GM21619 (cell line): ENCODE results near the gene ARMC8.

Experiments
- ATAC-seq: cut with Tn5 transposase; IDR thresholded peaks from one replicate; pipeline ENCODE4 v1.9.1; 2021; ENCODE audit not compliant: unreplicated experiment

Gene ARMC8

DNA sequence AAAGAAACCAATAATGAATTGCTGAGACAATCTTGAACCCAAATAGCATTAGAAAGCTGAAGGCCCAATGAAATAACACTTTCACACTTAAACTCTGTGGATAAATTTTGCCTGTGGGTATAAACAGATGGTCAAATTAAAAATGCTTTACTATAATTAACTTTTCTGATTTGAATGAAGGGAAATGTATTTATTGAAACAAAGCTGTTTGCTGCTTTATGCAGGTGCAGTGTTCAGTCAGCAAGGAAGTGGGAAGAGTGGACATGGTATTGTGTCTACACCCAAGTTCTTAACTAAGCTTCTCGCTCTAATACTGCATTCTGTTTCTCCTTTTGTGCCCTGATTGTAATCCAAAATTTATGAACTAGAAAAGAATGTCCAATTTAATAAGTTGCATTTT is 110.8 kb downstream of the ARMC8 start:
- no peak for ATAC-seq

DNA sequence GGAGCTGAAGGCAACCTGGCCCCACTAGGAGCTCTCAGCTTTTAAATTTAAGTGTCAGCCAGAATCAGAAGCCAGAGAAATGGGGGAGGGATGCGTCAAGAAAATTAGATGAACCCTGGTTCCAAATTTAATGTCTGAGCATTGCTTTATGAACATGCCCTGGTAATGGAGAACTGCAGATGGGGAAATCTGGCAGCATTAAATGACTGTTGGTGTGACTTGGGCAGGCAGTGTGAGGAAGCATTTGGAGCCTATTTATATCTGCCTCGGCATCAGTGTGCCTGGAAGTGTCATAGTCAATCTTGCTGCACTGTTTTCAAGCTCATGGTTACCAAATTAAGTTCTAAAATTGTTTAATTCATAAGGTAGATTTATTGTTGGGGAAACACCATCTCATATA is 113.5 kb downstream of the ARMC8 start:
- ATAC-seq: no peak

DNA sequence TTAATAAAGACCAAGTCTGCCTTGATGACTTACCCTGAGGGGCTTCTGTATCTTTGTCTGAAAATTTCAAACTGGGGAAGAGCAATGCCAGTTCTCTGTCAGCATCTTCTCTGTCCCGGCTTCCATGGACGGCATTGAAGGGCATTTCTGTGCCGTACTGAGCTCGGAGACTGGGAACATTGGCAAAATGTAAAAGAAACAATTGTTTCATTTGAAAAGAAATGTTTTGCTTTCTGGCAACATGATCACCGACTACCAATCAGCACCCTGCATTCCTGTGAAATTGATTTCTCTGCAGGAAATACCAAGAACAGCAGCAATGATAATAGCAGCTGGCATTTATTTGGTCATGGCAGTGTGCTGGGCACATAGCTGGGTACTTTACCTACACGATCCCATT is 116.4 kb downstream of the ARMC8 start:
- no peak for ATAC-seq

DNA sequence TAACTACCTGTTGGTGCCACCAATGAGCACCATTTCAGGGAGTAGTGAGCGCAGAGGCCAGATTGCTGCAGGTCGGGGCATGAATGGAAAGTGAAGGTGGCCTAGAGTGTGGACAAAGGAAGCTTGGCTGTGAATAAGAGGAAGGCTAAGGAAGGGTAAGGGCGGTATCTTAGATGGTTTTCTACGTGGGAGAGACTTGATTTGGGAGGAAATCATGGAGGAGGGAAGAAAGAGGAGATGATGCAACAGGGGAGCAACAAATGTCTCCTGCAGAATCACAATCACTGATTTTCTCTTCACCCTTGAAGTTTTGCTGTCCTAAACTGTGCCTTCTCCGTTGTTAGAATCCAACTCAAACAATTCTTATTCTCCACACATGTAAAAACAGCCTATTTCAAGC is 120.8 kb downstream of the ARMC8 start:
- no peak for ATAC-seq

DNA sequence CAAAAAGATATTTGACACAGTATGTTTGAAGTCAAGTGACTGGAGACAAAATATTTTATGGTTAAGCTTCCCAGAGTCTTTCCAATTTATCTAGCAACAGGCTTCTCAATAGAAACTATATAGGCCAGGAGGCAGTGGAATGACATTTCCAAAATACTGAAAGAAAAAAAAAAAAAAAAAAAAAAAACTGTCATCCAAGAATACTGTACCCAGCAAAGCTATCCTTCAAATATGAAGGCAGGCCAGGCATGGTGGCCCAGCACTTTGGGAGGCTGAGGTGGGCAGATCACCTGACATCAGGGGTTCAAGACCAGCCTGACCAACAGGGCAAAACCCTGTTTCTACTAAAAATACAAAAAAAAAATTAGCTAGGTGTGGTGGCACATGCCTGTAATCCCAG is 121.7 kb downstream of the ARMC8 start:
- ATAC-seq: no peak

DNA sequence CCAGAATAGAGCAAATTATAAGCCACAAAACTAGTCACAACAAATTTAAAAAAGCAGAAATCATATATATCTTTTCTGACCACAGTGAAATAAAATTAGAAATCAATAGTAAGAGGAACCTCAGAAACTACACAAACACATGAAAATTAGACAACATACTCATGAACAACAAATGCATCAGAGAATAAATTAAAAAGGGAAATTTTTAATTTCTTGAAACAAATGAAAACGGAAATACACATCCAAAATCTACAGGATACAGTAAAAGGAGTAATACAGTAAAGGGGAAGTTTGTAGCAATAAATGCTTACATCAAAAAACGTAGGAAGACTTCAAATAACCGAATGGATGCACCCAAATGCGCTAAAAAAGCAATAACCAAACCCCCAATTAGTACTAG is 123.4 kb downstream of the ARMC8 start:
- no peak for ATAC-seq

DNA sequence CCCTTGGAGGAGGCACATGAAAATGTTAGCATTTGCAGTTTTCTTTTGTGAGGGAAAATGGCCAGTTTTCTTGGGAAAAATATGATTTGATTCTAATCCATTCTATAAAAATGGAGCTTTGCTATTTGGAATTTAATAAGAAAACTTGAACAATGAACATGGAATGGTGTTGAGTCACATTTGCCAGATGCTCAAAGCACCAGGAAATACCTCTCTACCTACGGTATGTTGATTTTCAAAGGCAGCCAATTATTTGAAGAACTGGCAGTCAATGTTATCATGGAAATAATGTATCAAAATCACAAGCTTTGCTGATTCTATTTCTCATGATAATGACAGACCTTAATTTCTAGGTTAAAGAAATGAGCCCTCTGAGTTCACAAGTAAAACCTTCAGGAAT is 127.7 kb downstream of the ARMC8 start:
- ATAC-seq: no peak

DNA sequence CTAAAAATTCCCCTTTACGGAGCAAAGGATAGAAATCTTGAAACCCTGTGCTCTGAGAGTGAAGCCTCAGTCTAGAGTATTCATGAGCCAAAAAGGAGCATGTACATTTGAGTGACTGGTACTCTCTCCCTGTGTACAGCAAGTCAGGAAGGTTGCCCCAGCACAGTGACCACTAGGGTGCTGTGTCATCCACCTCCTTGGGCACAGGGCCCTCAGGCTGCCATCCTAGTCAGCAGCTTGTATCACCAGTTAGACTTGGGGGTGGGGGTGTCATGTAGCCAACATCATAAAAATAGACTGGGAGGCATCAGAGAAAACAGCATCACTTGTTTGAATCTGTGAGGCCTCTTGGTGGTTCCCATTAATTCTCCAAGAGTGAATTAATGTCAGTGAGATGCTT is 130.6 kb downstream of the ARMC8 start:
- no peak for ATAC-seq

DNA sequence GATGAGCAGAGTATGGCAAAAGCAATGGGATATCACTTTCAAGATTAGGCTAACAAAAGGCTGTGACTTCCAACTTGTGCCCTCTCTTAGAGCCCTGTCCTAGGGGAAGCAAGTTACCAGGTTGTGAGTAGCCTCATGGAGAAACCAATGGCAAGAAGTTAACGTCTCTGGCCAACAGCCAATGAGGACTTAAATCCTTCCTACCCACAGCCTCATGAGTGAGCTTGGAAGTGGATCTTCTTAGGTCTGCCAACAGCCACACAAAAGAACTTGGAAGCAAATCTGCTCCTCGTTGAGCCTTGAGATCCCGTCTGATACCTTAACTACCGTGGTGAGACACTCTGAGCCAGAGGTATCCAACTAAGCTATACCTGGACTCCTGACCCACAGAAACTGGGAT is 136.9 kb downstream of the ARMC8 start:
- ATAC-seq: no peak

DNA sequence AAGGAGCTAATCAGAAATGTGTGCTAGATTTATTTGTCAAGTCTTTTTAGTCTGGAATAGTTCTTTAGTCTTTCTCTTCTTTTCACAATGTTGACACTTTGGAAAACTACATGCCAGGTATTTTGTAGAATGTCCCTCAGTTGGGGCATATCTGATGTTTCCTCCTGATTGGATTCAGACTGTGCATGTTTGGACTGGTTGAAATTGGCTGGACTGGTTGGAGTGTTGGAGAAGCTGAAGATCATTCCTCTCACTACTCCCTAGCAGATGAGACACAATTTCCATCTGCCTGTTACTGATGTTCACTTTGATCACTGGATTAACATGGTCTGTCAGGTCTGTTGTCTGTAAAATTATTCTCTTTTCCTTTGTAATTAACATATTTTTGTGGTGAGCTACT is 138.9 kb downstream of the ARMC8 start:
- no peak for ATAC-seq

DNA sequence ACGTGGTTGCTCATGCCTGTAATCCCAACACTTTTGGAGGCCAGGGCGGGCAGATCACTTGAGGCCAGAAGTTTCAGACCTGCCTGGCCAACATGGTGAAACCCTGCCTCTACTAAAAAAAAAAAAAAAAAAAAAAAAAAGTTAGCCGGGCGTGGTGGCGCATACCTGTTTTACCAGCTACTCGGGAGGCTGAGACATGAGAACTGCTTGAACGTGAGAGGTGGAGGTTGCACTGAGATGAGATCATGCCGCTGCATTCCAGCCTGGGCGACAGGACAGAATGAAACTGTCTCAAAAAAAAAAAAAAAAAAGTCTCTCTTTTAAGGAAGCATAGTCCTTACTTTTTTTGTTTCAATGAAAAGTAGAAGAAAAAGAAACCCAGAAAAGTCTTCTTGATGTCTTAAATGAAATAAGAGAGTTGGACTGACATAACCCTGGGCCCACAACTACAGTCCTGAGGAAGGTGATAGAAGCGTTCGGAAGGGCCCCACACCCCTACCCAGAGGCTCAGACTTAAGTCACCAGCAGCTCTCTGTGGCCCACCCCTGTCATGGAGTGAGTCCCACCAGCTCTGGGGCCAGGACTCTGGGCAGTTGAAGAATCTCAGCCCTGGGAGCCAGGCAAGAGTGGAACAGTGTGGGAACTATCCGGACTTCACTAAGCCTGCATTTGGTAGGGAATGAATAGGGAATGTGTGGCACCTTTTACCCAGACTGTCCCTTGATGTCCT is 139.9 kb downstream of the ARMC8 start:
- no peak for ATAC-seq

DNA sequence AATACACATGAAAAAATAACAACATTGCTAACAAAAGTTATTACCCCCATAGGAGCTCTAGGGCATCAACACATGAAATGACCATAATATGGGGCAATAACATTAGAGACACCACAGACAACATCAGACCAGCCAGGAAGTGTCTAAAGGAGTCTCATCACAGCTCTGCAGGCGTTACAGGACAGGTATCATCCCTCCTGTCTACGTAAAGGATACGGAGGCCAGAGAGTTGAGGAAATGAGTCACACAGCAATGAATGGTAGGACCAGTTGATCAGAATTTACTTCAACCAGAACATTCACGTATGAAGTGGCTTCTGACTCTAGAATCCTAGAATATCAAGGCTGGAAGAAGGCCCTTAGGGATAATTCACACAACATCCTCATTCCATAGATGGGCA is 140.7 kb downstream of the ARMC8 start:
- ATAC-seq: no peak

DNA sequence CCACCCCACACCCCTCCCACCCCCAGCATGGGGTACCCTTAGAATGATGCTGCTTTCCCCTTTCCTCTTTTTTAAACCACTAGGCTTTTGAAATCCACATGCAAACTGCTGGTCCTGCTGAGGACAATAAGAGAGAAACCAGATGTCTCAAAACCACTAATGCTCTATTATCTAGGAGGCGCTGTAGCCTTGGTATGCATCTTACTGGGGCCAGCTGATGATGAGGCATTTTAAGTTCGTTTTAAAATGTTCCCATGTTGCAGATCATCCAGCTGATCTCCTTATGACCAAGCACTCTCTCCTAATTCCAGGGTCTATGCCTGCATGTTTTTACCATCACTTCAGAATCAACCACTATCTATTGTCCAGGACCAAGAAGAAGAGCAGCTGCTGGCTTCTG is 141.2 kb downstream of the ARMC8 start:
- no peak for ATAC-seq

DNA sequence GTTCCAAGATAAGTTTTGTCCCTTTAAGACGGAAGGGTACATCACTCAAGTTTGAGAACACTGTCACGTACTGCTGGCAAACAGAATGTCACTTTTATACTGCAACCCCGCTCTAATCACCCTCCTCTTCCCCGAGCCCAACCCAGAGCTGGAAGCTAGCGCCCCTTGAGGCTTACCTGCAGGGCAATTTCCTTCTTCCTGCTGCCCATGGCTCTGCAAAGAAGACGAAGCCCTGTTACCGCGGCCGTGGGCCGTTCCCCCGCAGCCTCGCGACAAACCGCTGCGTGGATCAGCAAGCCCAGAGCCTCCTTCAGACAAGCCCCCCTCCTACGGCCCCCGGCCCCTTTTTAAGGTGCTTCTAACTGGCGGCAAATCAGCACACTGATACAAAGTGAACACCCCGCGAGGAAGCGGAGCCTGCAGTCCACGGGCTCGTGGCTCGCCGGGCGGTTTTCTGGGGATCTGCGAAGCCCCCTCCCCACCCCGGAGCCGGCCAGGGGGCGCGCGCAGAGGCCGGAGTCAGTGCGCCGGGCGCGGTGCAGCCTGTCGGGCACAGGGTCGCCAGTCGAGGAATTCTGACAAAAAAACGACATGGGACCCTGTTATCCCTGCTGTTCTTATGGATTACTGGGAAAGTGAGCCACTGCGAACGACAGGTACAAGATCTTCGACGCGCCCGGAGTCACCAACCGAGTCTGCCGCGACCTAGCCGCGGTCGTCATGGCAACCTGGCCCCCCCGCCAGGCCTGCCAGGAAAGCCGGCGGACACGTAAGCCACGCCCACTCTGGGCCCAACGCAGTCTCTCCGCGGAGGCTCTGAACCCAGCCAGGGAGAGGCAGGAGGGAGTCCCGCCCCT is 142.3 kb downstream of the ARMC8 start, which contains the start of gene NME9:
TSS of gene NME9 (minus strand) at position 725 of the 857 bp plus-strand sequence. CDS start at position 209, 516 bp downstream.
- peak; percentile 78 for ATAC-seq

DNA sequence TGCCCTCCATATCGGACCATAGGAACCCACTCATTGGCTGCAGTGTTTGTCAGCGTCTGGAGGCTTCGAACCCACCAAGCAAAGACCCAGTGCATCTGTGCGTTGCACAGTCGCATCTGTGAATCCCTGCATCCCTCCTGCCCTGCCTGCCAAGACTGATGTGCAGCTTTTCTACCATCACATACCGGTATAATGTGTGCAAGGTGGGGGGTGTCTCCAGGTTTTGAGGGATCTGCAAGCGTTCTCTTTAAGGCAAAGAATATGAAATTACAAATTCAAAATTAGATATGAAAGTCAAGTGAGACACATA is 142.8 kb downstream of the ARMC8 start:
- no peak for ATAC-seq

DNA sequence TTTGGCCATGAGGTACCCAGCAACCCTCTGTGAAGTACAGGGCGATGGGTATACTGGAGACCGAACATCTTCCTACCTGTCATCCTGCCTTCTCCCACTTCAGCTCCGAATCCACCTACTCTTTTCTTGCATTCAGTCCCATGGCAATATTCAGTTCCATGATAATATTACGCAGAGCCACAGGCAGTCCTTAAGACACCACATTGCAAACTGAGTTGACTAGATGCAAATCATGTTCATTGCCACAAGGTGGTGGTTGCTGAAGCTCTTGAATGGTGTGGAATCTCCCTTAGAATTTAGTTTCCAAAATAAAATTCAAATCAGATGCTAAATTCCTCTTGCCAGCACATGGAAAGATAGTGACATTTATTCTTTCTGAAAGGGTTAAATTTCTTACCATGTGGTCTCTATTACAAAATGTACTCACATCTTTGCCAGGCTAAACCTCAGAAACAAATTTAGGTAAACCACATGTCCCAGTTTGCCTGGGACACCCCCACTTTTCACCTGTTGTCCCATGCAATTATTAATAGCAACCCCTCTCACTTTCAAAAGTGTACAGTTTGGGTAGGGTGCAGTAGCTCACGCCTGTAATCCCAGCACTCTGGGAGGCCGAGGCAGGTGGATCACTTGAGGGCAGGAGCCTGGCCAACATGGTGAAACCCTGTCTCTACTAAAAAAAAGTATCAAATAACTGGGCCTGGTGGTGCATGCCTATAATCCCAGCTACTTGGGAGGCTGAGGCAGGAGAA is 144.2 kb downstream of the ARMC8 start:
- no peak for ATAC-seq

DNA sequence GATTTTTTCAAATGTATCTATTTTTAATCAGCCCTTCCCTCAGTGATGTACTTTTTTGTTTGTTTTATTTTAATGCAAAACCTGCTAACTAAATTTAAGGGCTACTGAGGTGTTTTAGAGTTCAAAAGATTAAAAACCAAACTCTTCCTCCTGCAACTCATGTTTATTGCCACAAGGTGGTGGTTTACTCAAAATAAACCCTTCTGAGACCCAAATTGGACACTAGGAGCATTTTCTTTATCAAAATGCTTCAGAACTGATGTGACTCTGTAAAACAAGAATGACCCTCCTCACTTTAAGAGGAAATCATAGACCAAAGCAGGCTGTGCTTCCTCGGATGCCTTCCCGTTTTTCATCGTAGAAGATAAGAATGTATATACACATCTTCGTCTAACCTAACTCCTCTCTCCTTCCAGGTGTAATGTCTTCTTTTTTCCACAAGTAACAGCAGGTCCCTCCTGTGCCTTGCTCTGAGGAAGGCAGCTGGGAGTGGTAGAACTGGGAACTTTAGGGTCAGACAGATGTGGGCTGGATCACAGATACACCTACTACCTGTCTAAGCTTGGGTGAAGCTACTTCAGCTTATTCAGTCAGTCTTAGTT is 145.5 kb downstream of the ARMC8 start:
- no peak for ATAC-seq

DNA sequence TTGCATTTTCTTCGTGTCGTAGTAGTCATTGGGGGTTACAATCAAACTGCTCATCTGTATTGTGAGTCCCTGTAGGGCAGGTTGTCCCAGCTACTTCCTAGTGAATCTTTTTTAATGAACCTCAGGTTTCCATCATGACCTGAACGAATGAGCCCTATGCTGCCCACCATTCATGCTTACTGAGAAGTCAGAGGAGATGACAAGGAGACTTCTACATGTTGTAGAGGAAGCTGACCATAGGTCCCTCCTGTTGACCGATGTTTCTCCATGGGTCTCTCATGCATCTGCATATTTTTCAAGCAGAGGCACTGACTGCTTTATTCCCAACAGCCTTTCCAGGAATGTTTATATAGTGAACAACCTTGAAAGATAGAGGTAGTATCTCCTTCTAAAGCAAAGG is 147.5 kb downstream of the ARMC8 start:
- ATAC-seq: no peak

DNA sequence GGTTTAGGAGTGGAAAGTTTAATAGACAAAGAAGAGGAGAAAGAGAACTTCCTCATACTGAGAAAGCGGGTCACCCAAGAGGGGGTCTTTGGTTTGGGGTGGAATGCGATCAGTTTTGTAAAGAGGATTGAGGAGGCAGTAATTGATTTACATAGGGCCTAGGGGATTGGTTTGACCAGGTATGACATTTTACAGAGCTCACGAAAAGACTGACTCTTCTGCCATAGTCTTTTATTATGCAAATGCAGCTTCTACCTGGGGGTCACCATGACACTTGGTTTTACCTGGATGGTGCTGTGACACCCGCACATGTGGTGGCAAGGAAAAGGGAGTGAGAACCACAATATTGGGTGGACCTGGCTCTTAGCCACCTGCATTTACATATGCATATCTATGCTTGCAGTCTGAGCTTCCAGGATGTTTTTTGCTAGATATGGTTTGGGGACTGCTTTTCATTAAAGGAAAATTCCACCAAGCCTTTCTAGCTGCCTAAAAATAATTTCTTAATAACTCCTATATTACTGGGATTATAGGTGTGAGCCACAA is 149.4 kb downstream of the ARMC8 start:
- no peak for ATAC-seq

DNA sequence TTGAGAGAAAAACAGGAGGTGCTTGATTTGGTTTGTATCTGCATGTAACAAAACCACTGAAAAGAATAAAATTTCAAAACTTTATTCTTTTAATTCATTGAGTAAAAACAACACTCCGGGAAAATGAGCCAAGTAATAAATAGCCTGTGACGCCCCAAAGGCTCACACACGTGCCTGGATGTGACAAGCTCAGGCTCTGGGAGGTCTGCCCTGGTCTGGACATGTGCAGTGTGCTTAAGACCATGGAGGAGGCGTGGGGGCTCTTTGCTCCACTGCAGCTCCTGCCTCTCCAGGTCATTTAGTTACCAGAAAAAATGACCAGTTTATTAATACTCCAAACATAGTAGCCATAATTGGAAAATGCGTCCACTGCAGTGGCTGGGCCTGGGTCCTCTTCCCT is 151.1 kb downstream of the ARMC8 start:
- no peak for ATAC-seq

DNA sequence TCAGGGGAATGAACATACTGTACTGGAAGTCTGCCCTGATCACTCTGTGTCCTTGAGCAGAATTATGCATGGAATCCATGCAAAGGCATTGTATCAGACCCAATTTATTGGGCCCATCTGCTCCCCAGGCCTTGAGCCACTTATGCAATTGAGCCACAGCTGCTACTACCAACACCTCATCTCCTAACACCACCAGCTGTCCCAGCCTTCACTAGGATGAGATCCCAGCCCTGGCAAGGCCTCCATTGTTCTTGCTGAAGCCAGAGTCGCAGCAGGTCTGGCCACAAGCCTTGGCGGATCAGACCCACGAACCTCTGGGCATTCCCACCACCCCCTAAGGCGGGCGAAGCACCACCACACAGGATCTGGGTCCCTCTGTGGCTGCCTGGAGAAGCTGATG is 151.7 kb downstream of the ARMC8 start:
- ATAC-seq: no peak
